Naive thymus-derived CD8-positive, alpha-beta T cell (primary cell): ENCODE results near the gene C15orf61. TPM values are rescaled to one million over a fixed set of nuclear protein-coding genes. Genes with fewer than 3 reads are reported as not detected.

ENCODE experiments used
- ATAC-seq, 2 donors: fragments of 150-1000 bp; cut with Tn5 transposase in 1 of 2; sonication (Bioruptor Pico), chemical (Tn5 transposase) in 1 of 2; 1 replicate in 1 of 2; 2 replicates in 1 of 2; pipeline ENCODE4 v1.10.0; 2021; ENCODE audit warnings: mild to moderate bottlenecking in 2 of 2, moderate library complexity in 2 of 2
- POLR2A ChIA-PET: fragments of 350-600 bp; sonication (Branson Sonifier 250); formaldehyde crosslinking; loops from one replicate; lab custom pipeline; 2021; ENCODE audit warnings: antibody characterized with exemption; lab: Charles Lee
- DNase-seq, 10 donors: peaks; one replicate each; pipeline versions ENCODE4 v3.0.0 to v3.0.0-alpha.2; 2020 to 2022
- H3K27ac Mint-ChIP-seq, 10 donors: one replicate each; pipeline ENCODE4 v1.8.0; 2020 to 2022; ENCODE audit warnings: mild to moderate bottlenecking in 10 of 10, mixed read lengths in 10 of 10, moderate library complexity in 4 of 10, inconsistent platforms in 1 of 10
- H3K27me3 Mint-ChIP-seq, 5 donors: one replicate each; pipeline ENCODE4 v1.8.0; 2021 to 2022; ENCODE audit warnings: mixed read lengths in 5 of 5
- H3K36me3 Mint-ChIP-seq, 3 donors: one replicate each; pipeline ENCODE4 v1.8.0; 2020 to 2022; ENCODE audit warnings: mixed read lengths in 3 of 3, mild to moderate bottlenecking in 2 of 3, inconsistent platforms in 1 of 3
- H3K4me1 Mint-ChIP-seq, 4 donors: one replicate each; pipeline ENCODE4 v1.8.0; 2021 to 2022; ENCODE audit warnings: mixed read lengths in 4 of 4
- H3K4me3 Mint-ChIP-seq, 10 donors: one replicate each; pipeline ENCODE4 v1.8.0; 2020 to 2022; ENCODE audit warnings: mild to moderate bottlenecking in 10 of 10, mixed read lengths in 10 of 10, moderate library complexity in 6 of 10, inconsistent platforms in 1 of 10
- H3K9me3 Mint-ChIP-seq, 9 donors: one replicate each; pipeline ENCODE4 v1.8.0; 2020 to 2022; ENCODE audit warnings: mixed read lengths in 9 of 9, mild to moderate bottlenecking in 3 of 9, inconsistent platforms in 1 of 9, moderate library complexity in 1 of 9
- polyA plus RNA-seq, 3 donors: library from polyadenylated mRNA; unstranded; fragments of 300-500 nt; fragmentation: Illumina TruSeq; gene quantifications; one replicate each; pipeline ENCODE4 v1.2.3, GENCODE V29; 2021
- total RNA-seq, 8 experiments: library from RNA in 2 of 8; stranded (reverse) in 2 of 8; gene quantifications; one replicate each; pipeline ENCODE4 v1.2.3 and lab custom pipeline; 2021 to 2026

Gene C15orf61
- total and polyA plus RNA-seq, 5 experiments from 2014 or later: 6.1 to 11.9 (median 8.3) TPM

GRCh38 chr15:67521783-67522568 is 1.0 kb downstream of the C15orf61 start:
- peaks cover 0 to 17% (median 5%) of the 10 kb centered on the region in 3 donors for H3K36me3 Mint-ChIP-seq
- peaks cover 7 to 42% (median 28%) of the 10 kb centered on the region in 4 donors for H3K4me1 Mint-ChIP-seq
- peak overlapping the region; percentile 90 to 96 (median 94) for H3K27ac Mint-ChIP-seq
- H3K27me3 Mint-ChIP-seq: no peaks in the 10 kb centered on the region
- no peaks in the 10 kb centered on the region for H3K9me3 Mint-ChIP-seq
- POLR2A ChIA-PET: interaction anchor here (0.6 to 2.5 kb wide), 9 partner anchors 8 to 756 kb away, joined by 3 to 71 read pairs (median 4); partner anchors contain the start of genes FEM1B and MAP2K5
- ATAC-seq (no peak), DNase-seq (no peak)
- peak overlapping the region; percentile 87 to 96 (median 93) for H3K4me3 Mint-ChIP-seq

DNA sequence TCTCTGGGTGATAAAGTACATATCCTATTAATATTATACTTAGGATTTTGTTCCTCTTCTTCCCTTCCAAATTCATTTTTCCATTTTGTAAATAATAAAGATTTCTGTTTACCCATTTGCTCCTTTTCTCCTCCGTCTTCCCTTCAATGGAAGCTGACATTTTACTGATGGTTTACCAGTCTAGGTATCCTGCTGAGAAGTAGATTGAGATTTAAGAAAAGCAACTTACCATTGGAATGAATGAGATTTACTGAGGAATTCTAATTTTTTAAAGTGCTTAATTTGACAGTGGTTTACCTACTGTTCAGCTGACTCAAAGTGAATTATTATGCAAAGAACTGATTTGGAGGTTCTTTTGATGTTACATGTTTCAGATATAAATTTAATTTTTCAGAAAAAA is 2.4 kb downstream of the C15orf61 start:
- POLR2A ChIA-PET: interaction anchor here (1.9 kb wide), 1 partner anchor 19 kb away, joined by 7 read pairs; the partner anchor contains the start of gene MAP2K5
- ATAC-seq (no peak), DNase-seq (no peak)
- no peaks in the 10 kb centered on the region for H3K9me3 Mint-ChIP-seq
- peaks cover 0 to 17% (median 6%) of the 10 kb centered on the region in 3 donors for H3K36me3 Mint-ChIP-seq
- peaks cover 7 to 40% (median 28%) of the 10 kb centered on the region in 4 donors for H3K4me1 Mint-ChIP-seq
- H3K27me3 Mint-ChIP-seq: no peaks in the 10 kb centered on the region
- peak overlapping the region in 4 of 10 donors; percentile 30 to 92 (median 50) for H3K27ac Mint-ChIP-seq
- peak overlapping the region; percentile 3 to 96 (median 93) for H3K4me3 Mint-ChIP-seq

DNA sequence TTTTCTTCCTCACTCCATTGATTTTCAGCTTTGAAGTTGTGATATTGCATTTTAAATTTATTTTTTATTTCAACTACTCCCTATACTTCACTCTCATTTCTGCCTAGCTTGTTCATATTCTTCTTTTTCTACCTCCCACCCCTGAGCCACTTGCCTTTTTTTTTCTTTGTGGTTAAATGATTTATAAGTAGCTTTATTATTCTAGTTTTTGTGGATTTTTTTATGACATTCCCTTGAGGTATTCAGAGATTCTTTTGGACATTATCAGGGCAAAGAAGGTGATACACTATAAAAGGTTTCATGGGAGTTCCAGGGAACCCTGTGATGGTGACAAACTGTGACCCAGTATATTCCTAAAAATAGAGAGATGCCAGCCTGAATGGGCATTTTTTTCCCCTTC is 3.3 kb downstream of the C15orf61 start:
- ATAC-seq (no peak), DNase-seq (no peak)
- POLR2A ChIA-PET: interaction anchor here (1.0 to 1.9 kb wide), 2 partner anchors 12 to 18 kb away, joined by 5 to 7 read pairs; partner anchors contain the start of gene MAP2K5
- Mint-ChIP-seq H3K27ac (peak overlapping the region in 5 of 10 donors; percentile 1 to 71 (median 30)), H3K36me3 (peaks cover 0 to 22% (median 6%) of the 10 kb centered on the region in 3 donors), H3K4me1 (peaks cover 7 to 36% (median 28%) of the 10 kb centered on the region in 4 donors), H3K4me3 (peak overlapping the region in 2 of 10 donors; percentile 2 to 53), H3K27me3 (no peaks in the 10 kb centered on the region), H3K9me3 (no peaks in the 10 kb centered on the region)

GRCh38 chr15:67528513-67528912 is 7.6 kb downstream of the C15orf61 start:
- no peak overlapping the region for H3K27ac Mint-ChIP-seq

GRCh38 chr15:67531379-67531914 is 10.5 kb downstream of the C15orf61 start:
- H3K36me3 Mint-ChIP-seq: peaks cover 0 to 26% (median 6%) of the 10 kb centered on the region in 3 donors
- no peak for ATAC-seq
- no peak overlapping the region for H3K27ac Mint-ChIP-seq
- no peak for DNase-seq
- no peak overlapping the region for H3K4me3 Mint-ChIP-seq
- H3K4me1 Mint-ChIP-seq: no peaks in the 10 kb centered on the region
- no peaks in the 10 kb centered on the region for H3K9me3 Mint-ChIP-seq
- POLR2A ChIA-PET: interaction anchor here (1.9 kb wide), 1 partner anchor 10 kb away, joined by 4 read pairs; no protein-coding TSS in a partner anchor
- H3K27me3 Mint-ChIP-seq: no peaks in the 10 kb centered on the region

More at GRCh38 chr15:67528513-67528912, 7.6 kb downstream of the C15orf61 start:
- Mint-ChIP-seq H3K4me1 (peaks cover 0 to 11% (median 8%) of the 10 kb centered on the region in 4 donors), H3K9me3 (no peaks in the 10 kb centered on the region), H3K4me3 (no peak overlapping the region), H3K27me3 (no peaks in the 10 kb centered on the region), H3K36me3 (peaks cover 0 to 30% (median 6%) of the 10 kb centered on the region in 3 donors)
- DNase-seq (no peak), ATAC-seq (no peak)
- POLR2A ChIA-PET: interaction anchor here (1.1 kb wide), 1 partner anchor 14 kb away, joined by 3 read pairs; the partner anchor contains the start of gene MAP2K5

DNA sequence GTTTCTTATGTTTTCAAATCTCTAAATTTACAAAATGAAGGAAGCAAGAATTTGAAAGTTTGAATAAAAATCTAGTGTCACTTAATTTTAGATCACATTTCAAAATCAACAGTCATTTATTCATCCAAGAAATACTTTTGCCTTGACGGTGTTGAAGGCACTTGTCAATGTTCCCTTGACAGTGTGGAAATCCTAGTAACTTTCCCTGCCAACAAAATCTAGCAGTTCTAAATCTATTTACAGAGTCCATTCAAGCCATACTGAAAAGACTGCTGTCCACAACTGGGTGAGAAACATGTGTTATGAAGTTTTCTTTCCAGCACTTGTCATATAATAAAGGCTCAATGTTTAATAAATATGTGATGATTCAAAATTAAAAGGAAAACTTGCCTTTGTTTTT is 12.9 kb downstream of the C15orf61 start:
- no peak for ATAC-seq
- H3K4me3 Mint-ChIP-seq: no peak overlapping the region
- no peak for DNase-seq
- no peak overlapping the region for H3K27ac Mint-ChIP-seq
- peaks cover 0 to 10% (median 0%) of the 10 kb centered on the region in 3 donors for H3K36me3 Mint-ChIP-seq
- H3K4me1 Mint-ChIP-seq: peaks cover 0 to 1% (median under 1%) of the 10 kb centered on the region in 4 donors
- no peaks in the 10 kb centered on the region for H3K9me3 Mint-ChIP-seq
- POLR2A ChIA-PET: interaction anchor here (1.0 kb wide), 1 partner anchor 8 kb away, joined by 5 read pairs; the partner anchor contains the start of gene MAP2K5
- no peaks in the 10 kb centered on the region for H3K27me3 Mint-ChIP-seq

DNA sequence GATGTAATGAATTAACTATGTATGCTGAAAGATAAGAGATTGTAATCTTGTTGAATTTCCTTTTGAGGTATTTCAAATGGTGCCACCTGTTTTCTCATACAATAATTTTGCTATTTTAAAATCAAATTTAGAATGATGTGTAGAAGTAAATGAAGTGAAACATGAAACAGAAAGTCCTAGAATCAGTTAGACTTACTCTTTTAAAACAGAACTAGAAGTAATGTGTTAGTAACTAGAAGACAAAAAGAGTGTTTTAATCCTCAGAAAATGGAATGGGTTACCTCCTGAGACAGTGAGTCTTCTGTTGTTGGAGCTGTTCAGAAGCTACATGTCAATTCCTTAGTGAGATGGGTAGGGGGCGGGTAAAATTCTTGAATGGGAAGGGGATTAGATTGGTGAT is 13.4 kb downstream of the C15orf61 start:
- H3K4me1 Mint-ChIP-seq: peaks cover 0 to 5% (median 2%) of the 10 kb centered on the region in 4 donors
- DNase-seq: no peak
- H3K36me3 Mint-ChIP-seq: peaks cover 0 to 6% (median 0%) of the 10 kb centered on the region in 3 donors
- H3K27me3 Mint-ChIP-seq: no peaks in the 10 kb centered on the region
- H3K27ac Mint-ChIP-seq: no peak overlapping the region
- no peaks in the 10 kb centered on the region for H3K9me3 Mint-ChIP-seq
- no peak overlapping the region for H3K4me3 Mint-ChIP-seq
- POLR2A ChIA-PET: no interaction called here
- no peak for ATAC-seq

GRCh38 chr15:67537771-67538170 is 16.8 kb downstream of the C15orf61 start:
- POLR2A ChIA-PET: interaction anchor here (1.7 kb wide), 1 partner anchor 17 kb away, joined by 5 read pairs; the partner anchor contains the start of gene C15orf61
- H3K9me3 Mint-ChIP-seq: no peaks in the 10 kb centered on the region
- H3K4me3 Mint-ChIP-seq: no peak overlapping the region
- DNase-seq (no peak), ATAC-seq (no peak)
- H3K27me3 Mint-ChIP-seq: no peaks in the 10 kb centered on the region
- H3K36me3 Mint-ChIP-seq: no peaks in the 10 kb centered on the region
- peak overlapping the region in 1 of 10 donors; percentile 2 for H3K27ac Mint-ChIP-seq
- peaks cover 3 to 30% (median 13%) of the 10 kb centered on the region in 4 donors for H3K4me1 Mint-ChIP-seq

DNA sequence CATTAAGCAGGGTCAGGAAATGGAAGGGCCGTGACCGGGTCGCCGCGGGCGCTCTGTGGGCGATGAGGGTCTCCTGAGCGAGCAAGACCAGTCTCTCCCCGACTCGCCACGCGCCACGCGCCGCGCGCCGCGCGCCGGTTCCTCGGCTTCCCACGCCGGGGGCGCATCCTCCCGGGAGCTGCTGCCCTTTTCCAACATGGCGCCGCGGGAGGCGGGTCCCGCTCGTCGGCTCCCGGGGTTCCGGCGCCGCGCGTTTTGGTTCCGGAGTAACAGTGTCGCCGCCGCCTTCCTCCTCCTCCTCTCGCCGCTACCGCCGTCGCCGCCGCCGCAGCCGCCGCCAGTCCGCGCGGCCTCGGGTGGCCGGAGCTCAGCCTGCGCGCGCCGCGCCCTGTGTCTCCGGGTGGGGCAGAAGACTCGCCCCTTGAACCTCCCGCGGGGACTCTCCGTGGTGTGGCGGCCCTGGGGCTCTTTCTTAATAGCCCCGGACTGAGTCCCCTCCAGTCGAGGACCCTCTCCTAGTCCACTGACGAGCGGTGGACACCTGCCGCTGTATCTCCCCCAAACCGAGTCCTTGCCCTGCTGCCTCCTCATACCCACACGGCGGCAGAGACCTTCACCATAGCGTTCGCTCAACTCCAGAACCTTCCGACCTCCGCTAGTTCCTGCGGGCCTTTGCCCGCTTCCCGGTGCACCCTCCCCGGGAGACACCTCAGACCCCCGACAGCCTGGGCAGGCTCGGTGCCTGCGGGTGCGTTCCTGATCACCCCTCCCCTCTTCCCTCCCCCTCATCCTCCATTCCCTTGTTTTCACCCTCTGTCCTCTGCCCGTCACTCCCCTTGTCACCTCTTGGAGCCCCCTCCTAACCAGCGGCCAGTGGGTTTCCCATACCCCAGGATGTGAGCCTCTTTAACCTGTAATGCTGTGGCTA is 21.8 kb downstream of the C15orf61 start, which contains the start of gene MAP2K5:
Gene MAP2K5 (plus strand): TSS at position 284 of the 928 bp plus-strand sequence. CDS start 633 bp downstream, at position 917.
- DNase-seq (peak; percentile 63 to 88 (median 77)), ATAC-seq (peak; percentile 68 to 83)
- POLR2A ChIA-PET: interaction anchor here (0.7 to 1.9 kb wide), 17 partner anchors 9 to 842 kb away, joined by 3 to 71 read pairs (median 5); partner anchors contain the start of genes C15orf61, CLN6, FEM1B and PIAS1
- Mint-ChIP-seq H3K9me3 (no peaks in the 10 kb centered on the region), H3K27ac (peak within 1 kb of the TSS; percentile 98 to 99 (median 98)), H3K36me3 (peaks cover 0 to 8% (median 6%) of the 10 kb centered on the region in 3 donors), H3K27me3 (no peaks in the 10 kb centered on the region), H3K4me1 (peaks cover 19 to 68% (median 52%) of the 10 kb centered on the region in 4 donors), H3K4me3 (peak within 1 kb of the TSS; percentile 91 to 98 (median 96))

GRCh38 chr15:67543348-67543718 is 22.4 kb downstream of the C15orf61 start:
- peak in 1 of 10 donors; percentile 10 for DNase-seq
- ATAC-seq: no peak
- peaks cover 0 to 15% (median 6%) of the 10 kb centered on the region in 3 donors for H3K36me3 Mint-ChIP-seq
- peak overlapping the region; percentile 88 to 98 (median 92) for H3K4me3 Mint-ChIP-seq
- no peaks in the 10 kb centered on the region for H3K27me3 Mint-ChIP-seq
- H3K4me1 Mint-ChIP-seq: peaks cover 23 to 75% (median 59%) of the 10 kb centered on the region in 4 donors
- peak overlapping the region; percentile 55 to 97 (median 92) for H3K27ac Mint-ChIP-seq
- POLR2A ChIA-PET: interaction anchor here (1.6 kb wide), 1 partner anchor 23 kb away, joined by 5 read pairs; the partner anchor contains the start of gene C15orf61
- no peaks in the 10 kb centered on the region for H3K9me3 Mint-ChIP-seq

DNA sequence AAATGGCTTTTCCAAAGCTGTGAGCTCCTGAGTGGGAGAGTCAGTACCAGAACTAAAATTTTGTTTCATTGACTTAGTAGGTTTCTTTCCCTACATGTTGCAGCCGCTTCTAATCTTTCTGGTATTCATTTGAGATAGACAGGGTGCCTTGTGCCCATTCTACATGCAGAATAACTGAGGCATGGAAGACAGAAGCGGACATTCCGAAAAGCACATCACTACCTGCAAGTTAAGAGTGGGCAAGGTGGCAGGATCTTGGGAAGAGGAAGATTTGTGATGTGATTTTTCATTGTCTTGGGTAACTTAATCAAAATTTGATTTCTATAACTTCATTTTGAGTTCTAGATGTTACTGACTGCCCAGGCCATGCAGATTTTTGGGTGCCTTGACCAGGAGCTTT is 23.5 kb downstream of the C15orf61 start:
- Mint-ChIP-seq H3K27me3 (no peaks in the 10 kb centered on the region), H3K27ac (peak overlapping the region; percentile 55 to 97 (median 90)), H3K4me1 (peaks cover 25 to 79% (median 66%) of the 10 kb centered on the region in 4 donors), H3K4me3 (peak overlapping the region in 9 of 10 donors; percentile 34 to 98 (median 88)), H3K36me3 (peaks cover 0 to 22% (median 6%) of the 10 kb centered on the region in 3 donors), H3K9me3 (no peaks in the 10 kb centered on the region)
- DNase-seq (no peak), ATAC-seq (no peak)
- POLR2A ChIA-PET: interaction anchor here (1.6 kb wide), 1 partner anchor 24 kb away, joined by 5 read pairs; the partner anchor contains the start of gene C15orf61
